ENCODE results near the gene PUM2. TPM values are rescaled to one million over a fixed set of nuclear protein-coding genes. Genes with fewer than 3 reads are reported as not detected.

Gene PUM2
- total and polyA plus RNA-seq, 2 of the 13 experiments (the other 11 are each of a cell fraction or from before 2014, with no cell fraction given), result 69.6 to 69.8 TPM

DNA sequence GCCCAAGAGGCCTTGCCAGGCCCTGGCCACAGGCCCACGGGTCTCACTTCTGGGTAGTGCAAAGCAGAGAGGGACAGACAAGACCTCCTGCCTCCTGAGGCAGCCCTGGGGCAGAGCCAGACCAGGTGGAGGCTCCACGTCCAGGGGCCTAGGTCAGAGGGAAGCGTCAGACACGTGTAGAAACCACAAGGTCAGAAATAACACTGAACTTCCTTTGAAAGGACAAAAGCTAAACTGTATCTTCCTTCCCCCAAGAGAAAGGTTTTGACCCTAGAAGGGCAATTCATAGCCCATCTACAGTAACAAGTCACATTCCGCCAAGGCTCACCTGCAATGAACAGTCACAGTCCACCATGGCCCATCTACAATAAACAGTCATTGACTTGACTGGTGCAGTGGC lies 143.6 kb downstream of the PUM2 start (continued):
- TF ChIP-seq, protein P1, sequence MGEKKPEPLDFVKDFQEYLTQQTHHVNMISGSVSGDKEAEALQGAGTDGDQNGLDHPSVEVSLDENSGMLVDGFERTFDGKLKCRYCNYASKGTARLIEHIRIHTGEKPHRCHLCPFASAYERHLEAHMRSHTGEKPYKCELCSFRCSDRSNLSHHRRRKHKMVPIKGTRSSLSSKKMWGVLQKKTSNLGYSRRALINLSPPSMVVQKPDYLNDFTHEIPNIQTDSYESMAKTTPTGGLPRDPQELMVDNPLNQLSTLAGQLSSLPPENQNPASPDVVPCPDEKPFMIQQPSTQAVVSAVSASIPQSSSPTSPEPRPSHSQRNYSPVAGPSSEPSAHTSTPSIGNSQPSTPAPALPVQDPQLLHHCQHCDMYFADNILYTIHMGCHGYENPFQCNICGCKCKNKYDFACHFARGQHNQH (CRISPR knock-in tag; IDR thresholded peaks at IDR 0.05), result peak; percentile 15; the same call in 1 of the 2 replicates
- TF ChIP-seq MAFF (IDR thresholded peaks at IDR 0.05; ENCODE audit: low read depth, low read length) (no peak), SP5 (CRISPR knock-in tag; IDR thresholded peaks at IDR 0.05; ENCODE audit: borderline replicate concordance, low read depth) (no peak), ZSCAN30 (CRISPR knock-in tag; IDR thresholded peaks at IDR 0.05) (no peak), HOXA5 (CRISPR knock-in tag; IDR thresholded peaks at IDR 0.05) (no peak), ZKSCAN1 (IDR thresholded peaks at IDR 0.05; ENCODE audit: low read length) (no peak), TEAD2 (CRISPR knock-in tag; IDR thresholded peaks at IDR 0.05) (no peak), ZNF567 (CRISPR knock-in tag; IDR thresholded peaks at IDR 0.05; ENCODE audit: borderline replicate concordance) (no peak), PPARG (CRISPR knock-in tag; conservative IDR thresholded peaks at IDR 0.05) (no peak), KDM5B (CRISPR knock-in tag; IDR thresholded peaks at IDR 0.05; ENCODE audit: borderline replicate concordance) (no peak), NFKBIZ (CRISPR knock-in tag; IDR thresholded peaks at IDR 0.05) (no peak), SOX13 (IDR thresholded peaks at IDR 0.05) (0 out of 2 replicates have a peak, but pooled peaks have one; percentile 25), SOX13 (CRISPR knock-in tag; conservative IDR thresholded peaks at IDR 0.05 in 1 of 2, IDR thresholded peaks at IDR 0.05 in 1 of 2) (peak in 1 of 2 experiments; percentile 52; a peak in 1 of 4 replicates), SMAD9 (CRISPR knock-in tag; IDR thresholded peaks at IDR 0.05) (no peak), ZNF780A (CRISPR knock-in tag; IDR thresholded peaks at IDR 0.05) (no peak), TRIM24 (CRISPR knock-in tag; IDR thresholded peaks at IDR 0.05) (0 out of 2 replicates have a peak, but pooled peaks have one; percentile 5), CENPT (CRISPR knock-in tag; IDR thresholded peaks at IDR 0.05; ENCODE audit: low read depth) (no peak), ZNF441 (CRISPR knock-in tag; IDR thresholded peaks at IDR 0.05; ENCODE audit: borderline replicate concordance) (no peak), GABPA (IDR thresholded peaks at IDR 0.05; ENCODE audit: low read depth, low read length) (no peak), GABPA (CRISPR knock-in tag; IDR thresholded peaks at IDR 0.05; ENCODE audit: low read depth) (no peak), ZNF615 (CRISPR knock-in tag; IDR thresholded peaks at IDR 0.05; ENCODE audit: borderline replicate concordance) (no peak), DMAP1 (CRISPR knock-in tag; IDR thresholded peaks at IDR 0.05) (no peak)
- TF ChIP-seq, protein P2, sequence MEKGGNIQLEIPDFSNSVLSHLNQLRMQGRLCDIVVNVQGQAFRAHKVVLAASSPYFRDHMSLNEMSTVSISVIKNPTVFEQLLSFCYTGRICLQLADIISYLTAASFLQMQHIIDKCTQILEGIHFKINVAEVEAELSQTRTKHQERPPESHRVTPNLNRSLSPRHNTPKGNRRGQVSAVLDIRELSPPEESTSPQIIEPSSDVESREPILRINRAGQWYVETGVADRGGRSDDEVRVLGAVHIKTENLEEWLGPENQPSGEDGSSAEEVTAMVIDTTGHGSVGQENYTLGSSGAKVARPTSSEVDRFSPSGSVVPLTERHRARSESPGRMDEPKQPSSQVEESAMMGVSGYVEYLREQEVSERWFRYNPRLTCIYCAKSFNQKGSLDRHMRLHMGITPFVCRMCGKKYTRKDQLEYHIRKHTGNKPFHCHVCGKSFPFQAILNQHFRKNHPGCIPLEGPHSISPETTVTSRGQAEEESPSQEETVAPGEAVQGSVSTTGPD (CRISPR knock-in tag; IDR thresholded peaks at IDR 0.05), result no peak
- TF ChIP-seq, protein P3, sequence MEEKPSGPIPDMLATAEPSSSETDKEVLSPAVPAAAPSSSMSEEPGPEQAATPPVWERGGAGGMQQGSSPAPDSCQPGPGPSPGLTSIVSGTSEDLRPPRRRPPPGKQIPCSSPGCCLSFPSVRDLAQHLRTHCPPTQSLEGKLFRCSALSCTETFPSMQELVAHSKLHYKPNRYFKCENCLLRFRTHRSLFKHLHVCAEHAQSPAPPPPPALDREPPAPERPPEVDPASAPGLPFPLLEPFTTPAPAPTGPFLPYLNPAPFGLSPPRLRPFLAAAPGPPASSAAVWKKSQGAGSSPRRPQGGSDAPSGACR (CRISPR knock-in tag; IDR thresholded peaks at IDR 0.05), result 0 out of 2 replicates have a peak, but pooled peaks have one; percentile 19
- TF ChIP-seq, protein P4, sequence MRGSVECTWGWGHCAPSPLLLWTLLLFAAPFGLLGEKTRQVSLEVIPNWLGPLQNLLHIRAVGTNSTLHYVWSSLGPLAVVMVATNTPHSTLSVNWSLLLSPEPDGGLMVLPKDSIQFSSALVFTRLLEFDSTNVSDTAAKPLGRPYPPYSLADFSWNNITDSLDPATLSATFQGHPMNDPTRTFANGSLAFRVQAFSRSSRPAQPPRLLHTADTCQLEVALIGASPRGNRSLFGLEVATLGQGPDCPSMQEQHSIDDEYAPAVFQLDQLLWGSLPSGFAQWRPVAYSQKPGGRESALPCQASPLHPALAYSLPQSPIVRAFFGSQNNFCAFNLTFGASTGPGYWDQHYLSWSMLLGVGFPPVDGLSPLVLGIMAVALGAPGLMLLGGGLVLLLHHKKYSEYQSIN (CRISPR knock-in tag; IDR thresholded peaks at IDR 0.05; ENCODE audit: borderline replicate concordance), result no peak
- TF ChIP-seq, protein P5, sequence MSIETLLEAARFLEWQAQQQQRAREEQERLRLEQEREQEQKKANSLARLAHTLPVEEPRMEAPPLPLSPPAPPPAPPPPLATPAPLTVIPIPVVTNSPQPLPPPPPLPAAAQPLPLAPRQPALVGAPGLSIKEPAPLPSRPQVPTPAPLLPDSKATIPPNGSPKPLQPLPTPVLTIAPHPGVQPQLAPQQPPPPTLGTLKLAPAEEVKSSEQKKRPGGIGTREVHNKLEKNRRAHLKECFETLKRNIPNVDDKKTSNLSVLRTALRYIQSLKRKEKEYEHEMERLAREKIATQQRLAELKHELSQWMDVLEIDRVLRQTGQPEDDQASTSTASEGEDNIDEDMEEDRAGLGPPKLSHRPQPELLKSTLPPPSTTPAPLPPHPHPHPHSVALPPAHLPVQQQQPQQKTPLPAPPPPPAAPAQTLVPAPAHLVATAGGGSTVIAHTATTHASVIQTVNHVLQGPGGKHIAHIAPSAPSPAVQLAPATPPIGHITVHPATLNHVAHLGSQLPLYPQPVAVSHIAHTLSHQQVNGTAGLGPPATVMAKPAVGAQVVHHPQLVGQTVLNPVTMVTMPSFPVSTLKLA (IDR thresholded peaks at IDR 0.05), result no peak
- TF ChIP-seq, protein P6, sequence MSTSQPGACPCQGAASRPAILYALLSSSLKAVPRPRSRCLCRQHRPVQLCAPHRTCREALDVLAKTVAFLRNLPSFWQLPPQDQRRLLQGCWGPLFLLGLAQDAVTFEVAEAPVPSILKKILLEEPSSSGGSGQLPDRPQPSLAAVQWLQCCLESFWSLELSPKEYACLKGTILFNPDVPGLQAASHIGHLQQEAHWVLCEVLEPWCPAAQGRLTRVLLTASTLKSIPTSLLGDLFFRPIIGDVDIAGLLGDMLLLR (CRISPR knock-in tag; IDR thresholded peaks at IDR 0.05), result no peak
